Measurements from ENCODE around the gene HPS4. TPM values are rescaled to one million over a fixed set of nuclear protein-coding genes. Genes with fewer than 3 reads are reported as not detected.

HPS4 gene
- total RNA-seq, 6 donors from 2014 or later = 22.5 to 93.2 (median 34.2) TPM

DNA sequence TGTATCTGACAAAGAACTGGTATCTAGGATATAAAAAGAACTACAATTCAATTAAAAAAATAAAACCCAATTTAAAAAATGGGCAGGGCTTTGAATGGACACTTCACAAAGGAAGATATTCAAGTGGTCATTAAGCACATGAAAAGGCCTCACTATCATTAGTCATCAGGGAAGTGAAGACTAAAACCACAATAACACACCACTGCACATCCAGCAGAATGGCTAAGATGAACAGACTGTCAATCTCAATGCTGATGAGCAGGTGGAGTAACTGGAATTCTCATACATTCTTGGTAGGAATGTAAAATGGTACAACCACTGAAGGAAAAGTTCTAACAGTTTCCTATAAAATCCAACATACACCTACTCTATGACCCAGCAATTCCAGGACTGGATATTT is 8.9 kb downstream of the HPS4 start:
- no peak for TF ChIP-seq EP300 (IDR thresholded peaks at IDR 0.05)
- TF ChIP-seq, protein P1, sequence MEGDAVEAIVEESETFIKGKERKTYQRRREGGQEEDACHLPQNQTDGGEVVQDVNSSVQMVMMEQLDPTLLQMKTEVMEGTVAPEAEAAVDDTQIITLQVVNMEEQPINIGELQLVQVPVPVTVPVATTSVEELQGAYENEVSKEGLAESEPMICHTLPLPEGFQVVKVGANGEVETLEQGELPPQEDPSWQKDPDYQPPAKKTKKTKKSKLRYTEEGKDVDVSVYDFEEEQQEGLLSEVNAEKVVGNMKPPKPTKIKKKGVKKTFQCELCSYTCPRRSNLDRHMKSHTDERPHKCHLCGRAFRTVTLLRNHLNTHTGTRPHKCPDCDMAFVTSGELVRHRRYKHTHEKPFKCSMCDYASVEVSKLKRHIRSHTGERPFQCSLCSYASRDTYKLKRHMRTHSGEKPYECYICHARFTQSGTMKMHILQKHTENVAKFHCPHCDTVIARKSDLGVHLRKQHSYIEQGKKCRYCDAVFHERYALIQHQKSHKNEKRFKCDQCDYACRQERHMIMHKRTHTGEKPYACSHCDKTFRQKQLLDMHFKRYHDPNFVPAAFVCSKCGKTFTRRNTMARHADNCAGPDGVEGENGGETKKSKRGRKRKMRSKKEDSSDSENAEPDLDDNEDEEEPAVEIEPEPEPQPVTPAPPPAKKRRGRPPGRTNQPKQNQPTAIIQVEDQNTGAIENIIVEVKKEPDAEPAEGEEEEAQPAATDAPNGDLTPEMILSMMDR (IDR thresholded peaks at IDR 0.05) = no peak
- TF ChIP-seq POLR2A (IDR thresholded peaks at IDR 0.05) = no peak
- TF ChIP-seq POLR2AphosphoS5 (IDR thresholded peaks at IDR 0.05) = no peak
- no peak overlapping the region for H3K27ac ChIP-seq
- no peaks in the 10 kb centered on the region for H3K9me3 ChIP-seq
- H3K36me3 ChIP-seq = peaks cover 26 to 82% (median 37%) of the 10 kb centered on the region in 4 donors
- H3K4me3 ChIP-seq = no peak overlapping the region
- ATAC-seq (ENCODE audit: low FRiP score in 2 of 2) (no peak), DNase-seq (no peak)
- peaks cover 7 to 15% (median 9%) of the 10 kb centered on the region in 4 donors for H3K4me1 ChIP-seq
- no peaks in the 10 kb centered on the region for H3K27me3 ChIP-seq

DNA sequence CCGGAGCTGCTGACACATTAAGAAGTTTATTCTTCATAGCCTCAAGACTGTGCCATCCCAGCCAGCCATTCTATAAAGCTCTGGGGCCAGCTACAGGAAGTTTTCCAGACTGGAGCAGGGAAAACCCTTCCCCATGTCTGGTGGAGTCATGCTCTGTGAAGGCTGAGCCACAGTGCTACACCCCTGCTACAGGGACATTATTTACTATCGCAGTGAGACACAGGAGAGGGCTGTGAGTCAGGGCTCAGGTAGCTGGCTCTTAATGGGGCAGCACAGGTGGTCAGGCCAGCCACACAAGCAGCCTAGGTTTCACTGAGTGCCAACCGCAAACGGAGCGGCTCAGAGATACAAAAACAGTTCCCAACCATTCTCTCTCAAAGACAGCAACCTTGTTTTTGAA is 12.1 kb downstream of the HPS4 start:
- WGBS, 2 donors = 75 to 100% methylated on average over 3 to 5 of the region's 5 CpGs
- no peak for TF ChIP-seq EP300 (IDR thresholded peaks at IDR 0.05)
- no peak for TF ChIP-seq POLR2A (IDR thresholded peaks at IDR 0.05)
- TF ChIP-seq POLR2AphosphoS5 (IDR thresholded peaks at IDR 0.05) = no peak
- TF ChIP-seq, protein P1 (IDR thresholded peaks at IDR 0.05) = no peak
- H3K9me3 ChIP-seq = no peaks in the 10 kb centered on the region
- H3K27me3 ChIP-seq = no peaks in the 10 kb centered on the region
- DNase-seq (peak in 1 of 2 donors; percentile 37), ATAC-seq (ENCODE audit: low FRiP score in 2 of 2) (peak in 1 of 2 donors; percentile 72)
- peak overlapping the region in 2 of 4 donors; percentile 2 to 18 for H3K27ac ChIP-seq
- no peak overlapping the region for H3K4me3 ChIP-seq
- peaks cover 0 to 5% (median 2%) of the 10 kb centered on the region in 4 donors for H3K4me1 ChIP-seq
- peaks cover 44 to 97% (median 57%) of the 10 kb centered on the region in 4 donors for H3K36me3 ChIP-seq

DNA sequence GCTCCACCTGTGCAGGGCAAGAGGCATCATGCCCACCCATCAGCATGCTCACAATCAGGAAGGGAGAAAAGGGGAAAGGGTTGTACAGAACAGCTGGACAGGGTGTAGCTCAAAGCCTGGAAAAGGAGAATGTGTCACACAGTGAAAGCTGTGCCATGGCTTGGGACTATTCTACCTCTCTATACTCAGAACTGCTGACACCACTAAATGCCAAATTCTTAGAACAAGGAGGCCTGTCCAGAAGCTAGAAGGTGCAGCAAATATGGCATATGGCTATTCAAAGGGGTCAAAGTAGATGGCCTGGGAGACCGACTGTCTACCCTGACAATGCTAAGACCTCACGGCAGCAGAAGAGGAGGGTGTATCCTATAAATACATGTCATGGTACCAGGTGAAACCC is 12.8 kb downstream of the HPS4 start:
- no peak for TF ChIP-seq EP300 (IDR thresholded peaks at IDR 0.05)
- no peak for TF ChIP-seq POLR2A (IDR thresholded peaks at IDR 0.05)
- no peak for TF ChIP-seq POLR2AphosphoS5 (IDR thresholded peaks at IDR 0.05)
- TF ChIP-seq, protein P1 (IDR thresholded peaks at IDR 0.05) = no peak
- H3K27me3 ChIP-seq = no peaks in the 10 kb centered on the region
- peaks cover 46 to 97% (median 60%) of the 10 kb centered on the region in 4 donors for H3K36me3 ChIP-seq
- no peak for DNase-seq
- WGBS, 2 donors = 79 to 97% methylated on average over 2 of the region's 2 CpGs
- H3K4me1 ChIP-seq = peaks cover 0 to 5% (median 2%) of the 10 kb centered on the region in 4 donors
- no peak overlapping the region for H3K27ac ChIP-seq
- no peak overlapping the region for H3K4me3 ChIP-seq
- H3K9me3 ChIP-seq = no peaks in the 10 kb centered on the region
- ATAC-seq (ENCODE audit: low FRiP score in 2 of 2) = no peak

DNA sequence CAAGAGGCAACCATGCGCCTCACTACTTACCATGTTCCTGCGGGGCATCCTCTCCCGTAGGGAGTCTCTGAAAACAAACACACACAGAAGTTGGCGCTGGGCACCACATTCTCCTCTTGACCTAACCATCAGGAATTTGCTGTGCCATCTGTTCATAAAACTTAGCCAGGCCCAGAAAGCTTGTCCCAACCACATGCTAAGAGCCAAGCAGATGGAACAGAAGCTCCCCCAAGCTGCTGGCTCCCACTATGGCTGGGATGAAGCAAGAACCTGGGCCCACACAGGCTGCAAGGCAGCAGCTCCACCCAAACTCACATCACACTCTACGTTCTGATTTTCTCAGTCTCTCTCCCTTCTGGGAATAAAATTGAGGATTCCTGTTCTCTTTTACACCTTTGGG is 17.4 kb downstream of the HPS4 start:
- no peak overlapping the region for H3K27ac ChIP-seq

More for the DNA sequence above, 17.4 kb downstream of the HPS4 start:
- Histone ChIP-seq H3K9me3 (no peaks in the 10 kb centered on the region), H3K4me1 (no peaks in the 10 kb centered on the region), H3K36me3 (peaks cover 47 to 99% (median 80%) of the 10 kb centered on the region in 4 donors), H3K4me3 (no peak overlapping the region), H3K27me3 (no peaks in the 10 kb centered on the region)
- 88 to 94% methylated on average over 5 of the region's 5 CpGs for WGBS, 2 donors
- DNase-seq (no peak), ATAC-seq (ENCODE audit: low FRiP score in 2 of 2) (no peak)
- TF ChIP-seq POLR2A (IDR thresholded peaks at IDR 0.05) (no peak), EP300 (IDR thresholded peaks at IDR 0.05) (no peak), POLR2AphosphoS5 (IDR thresholded peaks at IDR 0.05) (no peak)
- TF ChIP-seq, protein P1 (IDR thresholded peaks at IDR 0.05) = no peak
